Measurements from ENCODE around the gene MID2. TPM values are rescaled to one million over a fixed set of nuclear protein-coding genes. Genes with fewer than 3 reads are reported as not detected.
"Not testable (repeated sequence)": the region's sequence is repeated elsewhere in the genome, so short reads cannot be mapped to it uniquely, and the experiment has no call there.

Gene MID2
- total and polyA plus RNA-seq, 2 donors from 2014 or later: 2.7 to 16.5 TPM

GRCh38 chrX:107780525-107780924 lies 45.1 kb upstream of the MID2 start:
- Histone ChIP-seq H3K9ac (ENCODE audit: low read length in 3 of 3) (no peak overlapping the region), H3K4me1 (ENCODE audit: control insufficient read depth in 2 of 3, insufficient read depth in 2 of 3, low read depth in 1 of 3, low read length in 3 of 3) (peaks cover 0 to 2% (median 0%) of the 10 kb centered on the region in 3 donors), H3K36me3 (ENCODE audit: control insufficient read depth in 2 of 3, insufficient read depth in 3 of 3, low read length in 3 of 3) (no peaks in the 10 kb centered on the region), H3K4me3 (ENCODE audit: low read length in 3 of 3) (no peak overlapping the region), H3K27me3 (ENCODE audit: control insufficient read depth, insufficient read depth, low read length) (no peaks in the 10 kb centered on the region), H3K27ac (ENCODE audit: low read depth in 2 of 2, low read length in 2 of 2) (no peak overlapping the region), H3K9me3 (ENCODE audit: control insufficient read depth in 2 of 3, insufficient read depth in 1 of 3, low read length in 3 of 3) (no peaks in the 10 kb centered on the region)
- no peak for FAIRE-seq
- no peak for DNase-seq
- intact Hi-C loops (cut with DNase I): no loop called here
- no peak for TF ChIP-seq CTCF (IDR thresholded peaks at IDR 0.05; ENCODE audit: borderline replicate concordance, extremely low read depth, insufficient read depth)

- FAIRE-seq (no peak), DNase-seq (no peak)
- H3K27ac ChIP-seq (ENCODE audit: low read depth in 2 of 2, low read length in 2 of 2): no peak overlapping the region
- H3K36me3 ChIP-seq (ENCODE audit: control insufficient read depth in 2 of 3, insufficient read depth in 3 of 3, low read length in 3 of 3): no peaks in the 10 kb centered on the region
- no peak overlapping the region for H3K4me3 ChIP-seq (ENCODE audit: low read length in 3 of 3)
- no peaks in the 10 kb centered on the region for H3K9me3 ChIP-seq (ENCODE audit: control insufficient read depth in 2 of 3, insufficient read depth in 1 of 3, low read length in 3 of 3)
- H3K27me3 ChIP-seq (ENCODE audit: control insufficient read depth, insufficient read depth, low read length): no peaks in the 10 kb centered on the region
- no peak overlapping the region for H3K9ac ChIP-seq (ENCODE audit: low read length in 3 of 3)
- no peak for TF ChIP-seq CTCF (IDR thresholded peaks at IDR 0.05; ENCODE audit: borderline replicate concordance, extremely low read depth, insufficient read depth)
- no peaks in the 10 kb centered on the region for H3K4me1 ChIP-seq (ENCODE audit: control insufficient read depth in 2 of 3, insufficient read depth in 2 of 3, low read depth in 1 of 3, low read length in 3 of 3)
- intact Hi-C loops (cut with DNase I): no loop called here
These were observed 37.8 kb upstream of the MID2 start for GRCh38 chrX:107787827-107788226.

GRCh38 chrX:107804427-107804826 lies 21.2 kb upstream of the MID2 start:
- FAIRE-seq (no peak), DNase-seq (no peak)
- no peak overlapping the region for H3K9ac ChIP-seq (ENCODE audit: low read length in 3 of 3)
- no peaks in the 10 kb centered on the region for H3K36me3 ChIP-seq (ENCODE audit: control insufficient read depth in 2 of 3, insufficient read depth in 3 of 3, low read length in 3 of 3)
- H3K27me3 ChIP-seq (ENCODE audit: control insufficient read depth, insufficient read depth, low read length): no peaks in the 10 kb centered on the region
- no peaks in the 10 kb centered on the region for H3K9me3 ChIP-seq (ENCODE audit: control insufficient read depth in 2 of 3, insufficient read depth in 1 of 3, low read length in 3 of 3)
- H3K27ac ChIP-seq (ENCODE audit: low read depth in 2 of 2, low read length in 2 of 2): no peak overlapping the region
- H3K4me1 ChIP-seq (ENCODE audit: control insufficient read depth in 2 of 3, insufficient read depth in 2 of 3, low read depth in 1 of 3, low read length in 3 of 3): no peaks in the 10 kb centered on the region
- no peak for TF ChIP-seq CTCF (IDR thresholded peaks at IDR 0.05; ENCODE audit: borderline replicate concordance, extremely low read depth, insufficient read depth)
- no peak overlapping the region for H3K4me3 ChIP-seq (ENCODE audit: low read length in 3 of 3)
- intact Hi-C loops (cut with DNase I): no loop called here

- Histone ChIP-seq H3K9ac (ENCODE audit: low read length in 3 of 3) (no peak overlapping the region), H3K9me3 (ENCODE audit: control insufficient read depth in 2 of 3, insufficient read depth in 1 of 3, low read length in 3 of 3) (no peaks in the 10 kb centered on the region), H3K27ac (ENCODE audit: low read depth in 2 of 2, low read length in 2 of 2) (no peak overlapping the region), H3K4me3 (ENCODE audit: low read length in 3 of 3) (no peak overlapping the region), H3K4me1 (ENCODE audit: control insufficient read depth in 2 of 3, insufficient read depth in 2 of 3, low read depth in 1 of 3, low read length in 3 of 3) (no peaks in the 10 kb centered on the region), H3K36me3 (ENCODE audit: control insufficient read depth in 2 of 3, insufficient read depth in 3 of 3, low read length in 3 of 3) (no peaks in the 10 kb centered on the region), H3K27me3 (ENCODE audit: control insufficient read depth, insufficient read depth, low read length) (no peaks in the 10 kb centered on the region)
- TF ChIP-seq CTCF (IDR thresholded peaks at IDR 0.05; ENCODE audit: borderline replicate concordance, extremely low read depth, insufficient read depth): no peak
- no peak for DNase-seq
- intact Hi-C loops (cut with DNase I): no loop called here
- peak; percentile 49 for FAIRE-seq
These were observed 20.5 kb upstream of the MID2 start for GRCh38 chrX:107805179-107805578.

GRCh38 chrX:107810053-107810452 lies 15.6 kb upstream of the MID2 start:
- intact Hi-C loops (cut with DNase I); H3K27ac ChIP-seq (ENCODE audit: low read depth in 2 of 2, low read length in 2 of 2); H3K27me3 ChIP-seq (ENCODE audit: control insufficient read depth, insufficient read depth, low read length); H3K9ac ChIP-seq (ENCODE audit: low read length in 3 of 3); H3K36me3 ChIP-seq (ENCODE audit: control insufficient read depth in 2 of 3, insufficient read depth in 3 of 3, low read length in 3 of 3); DNase-seq; FAIRE-seq; H3K4me3 ChIP-seq (ENCODE audit: low read length in 3 of 3); H3K4me1 ChIP-seq (ENCODE audit: control insufficient read depth in 2 of 3, insufficient read depth in 2 of 3, low read depth in 1 of 3, low read length in 3 of 3); H3K9me3 ChIP-seq (ENCODE audit: control insufficient read depth in 2 of 3, insufficient read depth in 1 of 3, low read length in 3 of 3): not testable (repeated sequence)

All from kidney (tissue), 14 donors.